Measurements from ENCODE around the gene IER5L.

DNA sequence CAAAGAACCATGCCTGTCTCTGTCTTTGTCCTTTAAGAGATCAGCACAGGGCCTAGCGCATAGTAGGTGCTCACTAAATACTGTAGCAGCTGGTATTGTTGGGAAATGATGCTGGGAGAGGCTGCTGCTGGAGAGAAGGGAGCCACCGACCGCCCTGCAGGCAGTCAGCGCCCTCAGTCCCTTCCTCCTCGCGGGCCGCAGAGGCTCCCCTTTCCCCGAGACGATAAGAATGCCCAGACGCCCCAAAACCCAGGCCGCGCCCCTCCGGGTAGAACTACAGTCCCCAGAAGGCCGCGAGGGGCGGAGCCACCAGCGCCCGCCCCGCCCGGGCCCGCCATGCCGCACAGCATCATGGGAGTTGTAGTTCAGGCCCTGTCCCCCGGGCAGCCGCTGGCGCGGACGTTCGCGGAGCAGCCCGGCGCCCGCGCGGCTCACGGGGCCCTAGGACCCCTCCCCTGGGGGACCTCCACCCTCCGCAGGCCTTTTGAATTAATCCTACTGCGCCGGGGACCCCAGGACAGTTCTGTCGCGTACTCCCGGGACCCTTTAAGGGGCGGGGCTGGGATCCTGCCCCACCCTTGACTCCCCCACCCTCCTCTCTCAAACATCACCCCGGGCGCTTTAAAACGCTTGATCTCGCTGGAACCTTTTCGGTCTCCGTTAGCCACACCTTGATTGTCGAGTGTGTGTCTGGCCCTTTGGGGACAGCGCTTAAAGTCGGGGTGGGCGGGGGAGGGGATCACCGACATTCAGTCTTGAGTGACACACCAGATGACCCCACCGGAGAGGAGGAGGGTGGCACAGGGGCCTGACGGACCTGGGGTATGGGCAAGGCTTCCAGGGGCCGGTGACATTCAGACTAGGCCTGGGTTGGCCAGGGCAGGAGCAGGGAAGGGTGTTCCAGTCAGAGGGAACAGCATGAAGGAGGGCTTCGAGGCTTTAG lies 24.8 kb upstream of the IER5L start:
- TF ChIP-seq CTCF (IDR thresholded peaks at IDR 0.05; ENCODE audit: insufficient read depth, low read length, poor library complexity, severe bottlenecking) = no peak
- TF ChIP-seq EZH2phosphoT487 (conservative IDR thresholded peaks at IDR 0.05; ENCODE audit: low read length) = no peak

Measured in SU-DHL-6 (cell line).